HepG2 (cell line): ENCODE results near the gene NFIC. TPM values are rescaled to one million over a fixed set of nuclear protein-coding genes. Genes with fewer than 3 reads are reported as not detected.
A peak's percentile ranks its signal among the peaks of the same experiment; 100 is the strongest.

Source experiments
- CBFB ChIP-seq: sonication (generic); formaldehyde crosslinking; IDR thresholded peaks from 2 replicates; pipeline ENCODE4 v1.4.0; 2020; ENCODE audit warnings: missing genetic modification reagents
- CEBPB ChIP-seq: IDR thresholded peaks from 2 replicates; pipeline ENCODE4 v1.6.1; 2011; ENCODE audit warnings: low read depth, low read length, improper control_type of control experiment, borderline replicate concordance
- DRAP1 ChIP-seq: IDR thresholded peaks from 2 replicates; pipeline ENCODE4 v1.6.1; 2016; ENCODE audit warnings: missing genetic modification reagents, missing compliant biosample characterization
- ELF4 ChIP-seq: sonication (generic); formaldehyde crosslinking; IDR thresholded peaks from 2 replicates; pipeline ENCODE4 v1.5.0; 2020; ENCODE audit warnings: missing genetic modification reagents, mild to moderate bottlenecking, moderate library complexity, borderline replicate concordance
- FOXP1 ChIP-seq, 2 experiments: fragments of 450-650 bp in 1 of 2; IDR thresholded peaks; 2 replicates each; pipeline ENCODE4 v1.6.1; 2017 to 2018; ENCODE audit warnings: antibody characterized with exemption in 1 of 2
- KLF12 ChIP-seq: sonication (generic); formaldehyde crosslinking; IDR thresholded peaks from 2 replicates; pipeline ENCODE4 v1.4.0; 2020; ENCODE audit warnings: missing genetic modification reagents, borderline replicate concordance
- MAFG ChIP-seq: sonication (generic); formaldehyde crosslinking; IDR thresholded peaks from 2 replicates; pipeline ENCODE4 v1.5.1; 2020; ENCODE audit warnings: mild to moderate bottlenecking, missing genetic modification reagents
- MIER2 ChIP-seq: IDR thresholded peaks from 2 replicates; pipeline ENCODE4 v1.6.1; 2016; ENCODE audit warnings: missing biosample characterization, missing genetic modification reagents
- MTF2 ChIP-seq: sonication (generic); formaldehyde crosslinking; IDR thresholded peaks from 2 replicates; pipeline ENCODE4 v1.5.0; 2020; ENCODE audit warnings: missing genetic modification reagents, borderline replicate concordance
- MXD3 ChIP-seq: IDR thresholded peaks from 2 replicates; pipeline ENCODE4 v1.6.1; 2016; ENCODE audit warnings: mild to moderate bottlenecking, missing biosample characterization, missing genetic modification reagents
- NFIC ChIP-seq: IDR thresholded peaks from 2 replicates; pipeline ENCODE4 v1.6.1; 2012; ENCODE audit warnings: mild to moderate bottlenecking, low read length, inconsistent platforms
- NPAS2 ChIP-seq: sonication (generic); formaldehyde crosslinking; IDR thresholded peaks from 2 replicates; pipeline ENCODE4 v1.8.0; 2022; ENCODE audit warnings: mild to moderate bottlenecking, missing genetic modification reagents, borderline replicate concordance
- NR2C2 ChIP-seq: sonication (generic); formaldehyde crosslinking; IDR thresholded peaks from 2 replicates; pipeline ENCODE4 v1.4.0; 2020; ENCODE audit warnings: missing genetic modification reagents, mild to moderate bottlenecking, moderate library complexity, borderline replicate concordance
- PAX8 ChIP-seq: sonication (generic); formaldehyde crosslinking; IDR thresholded peaks from 2 replicates; pipeline ENCODE4 v1.8.0; 2022; ENCODE audit warnings: mild to moderate bottlenecking, missing genetic modification reagents, borderline replicate concordance
- REPIN1 ChIP-seq: sonication (generic); formaldehyde crosslinking; IDR thresholded peaks from 2 replicates; pipeline ENCODE4 v1.8.0; 2022; ENCODE audit warnings: missing genetic modification reagents, low read depth, mild to moderate bottlenecking, borderline replicate concordance
- STAT6 ChIP-seq: sonication (generic); formaldehyde crosslinking; IDR thresholded peaks from 2 replicates; pipeline ENCODE4 v1.4.0; 2020; ENCODE audit warnings: missing genetic modification reagents, mild to moderate bottlenecking, borderline replicate concordance
- TCF7 ChIP-seq: sonication (generic); IDR thresholded peaks from 2 replicates; pipeline ENCODE4 v1.6.1; 2016; ENCODE audit warnings: antibody characterized with exemption, low read depth
- ZFP1 ChIP-seq: IDR thresholded peaks from 2 replicates; pipeline ENCODE4 v1.6.1; 2016
- ZNF12 ChIP-seq: sonication (generic); formaldehyde crosslinking; IDR thresholded peaks from 2 replicates; pipeline ENCODE4 v1.5.0; 2020; ENCODE audit warnings: missing genetic modification reagents
- ZNF18 ChIP-seq: sonication (generic); formaldehyde crosslinking; IDR thresholded peaks from 2 replicates; pipeline ENCODE4 v1.8.0; 2022; ENCODE audit warnings: mild to moderate bottlenecking, missing genetic modification reagents; ENCODE audit not compliant: insufficient replicate concordance
- ZNF572 ChIP-seq: sonication (generic); formaldehyde crosslinking; IDR thresholded peaks from 2 replicates; pipeline ENCODE4 v1.5.1; 2020; ENCODE audit warnings: mild to moderate bottlenecking, missing genetic modification reagents
- ZNF577 ChIP-seq: sonication (generic); formaldehyde crosslinking; IDR thresholded peaks from 2 replicates; pipeline ENCODE4 v1.4.0; 2020; ENCODE audit warnings: mild to moderate bottlenecking, low read depth, missing genetic modification reagents, borderline replicate concordance
- ZNF580 ChIP-seq: IDR thresholded peaks from 2 replicates; pipeline ENCODE4 v1.6.1; 2016; ENCODE audit warnings: low read depth, borderline replicate concordance
- ZNF670 ChIP-seq: sonication (generic); formaldehyde crosslinking; IDR thresholded peaks from 2 replicates; pipeline ENCODE4 v1.8.0; 2022; ENCODE audit warnings: mild to moderate bottlenecking, missing genetic modification reagents, borderline replicate concordance
- ZNF737 ChIP-seq: sonication (generic); formaldehyde crosslinking; IDR thresholded peaks from 2 replicates; pipeline ENCODE4 v1.5.0; 2020; ENCODE audit warnings: missing genetic modification reagents, mild to moderate bottlenecking, borderline replicate concordance
- ZNF777 ChIP-seq: sonication (generic); formaldehyde crosslinking; IDR thresholded peaks from 2 replicates; pipeline ENCODE4 v1.4.0; 2020; ENCODE audit warnings: missing genetic modification reagents
- polyA plus RNA-seq, 8 experiments: library from polyadenylated mRNA; depleted of rRNA in 3 of 8; stranded (reverse) in 7 of 8; unstranded in 1 of 8; fragments of >200 nt; fragmentation: Illumina TruSeq in 4 of 8; extraction: Trizol in 4 of 8; gene quantifications; 2 replicates each; pipeline versions ENCODE4 v1.2.1 to v1.2.3, GENCODE V29; 2011 to 2016; ENCODE audit warnings: low read depth in 4 of 8, missing spikeins in 1 of 8, mixed read lengths in 1 of 8; ENCODE audit not compliant: insufficient read depth in 1 of 8
- total RNA-seq, 5 experiments: library from RNA; depleted of rRNA; stranded (reverse); fragments of >200 nt; fragmentation: Illumina TruSeq; extraction: Trizol; gene quantifications; 2 replicates each; pipeline ENCODE4 v1.2.3, GENCODE V29; 2016; ENCODE audit warnings: low read depth in 1 of 5

NFIC gene
- total and polyA plus RNA-seq, 2 of the 13 experiments (the other 11 are each of a cell fraction or from before 2014, with no cell fraction given), result 1.3 to 2.5 TPM

- TF ChIP-seq FOXP1 (IDR thresholded peaks at IDR 0.05) (peak; percentile 51), FOXP1 (CRISPR knock-in tag; IDR thresholded peaks at IDR 0.05) (peak; percentile 86), NPAS2 (CRISPR knock-in tag) (no peak), NR2C2 (CRISPR knock-in tag) (peak; percentile 66), ZNF580 (CRISPR knock-in tag) (0 out of 2 replicates have a peak, but pooled peaks have one; percentile 67), PAX8 (CRISPR knock-in tag) (no peak), MTF2 (CRISPR knock-in tag) (no peak), DRAP1 (CRISPR knock-in tag) (no peak), TCF7 (peak; percentile 92), NFIC (0 out of 2 replicates have a peak, but pooled peaks have one; percentile 37), MIER2 (CRISPR knock-in tag) (0 out of 2 replicates have a peak, but pooled peaks have one; percentile 22), MAFG (CRISPR knock-in tag) (0 out of 2 replicates have a peak, but pooled peaks have one; percentile 14), CEBPB (peak; percentile 93), MXD3 (CRISPR knock-in tag) (no peak), ZFP1 (no peak), ZNF572 (CRISPR knock-in tag) (no peak), ZNF18 (no peak), ZNF737 (CRISPR knock-in tag) (no peak), REPIN1 (CRISPR knock-in tag) (peak; percentile 59; the same call in 1 of the 2 replicates), ZNF12 (CRISPR knock-in tag) (0 out of 2 replicates have a peak, but pooled peaks have one; percentile 42), CBFB (CRISPR knock-in tag) (no peak), STAT6 (CRISPR knock-in tag) (no peak), ZNF777 (peak; percentile 40; the same call in 1 of the 2 replicates), ELF4 (no peak), KLF12 (CRISPR knock-in tag) (no peak), ZNF670 (no peak), ZNF577 (no peak)
Observed at GRCh38 chr19:3413796-3414327, 47.5 kb downstream of the NFIC start (continued).
